NCI-H345 treated with DMSO at 0.1 percent for 48 hours (cell line): Measurements from ENCODE around the gene CNTRL.
A peak's percentile ranks its signal among the peaks of the same experiment; 100 is the strongest.
"Not testable (repeated sequence)": the region's sequence is repeated elsewhere in the genome, so short reads cannot be mapped to it uniquely, and the experiment has no call there.

Experiments used
- DNase-seq: peaks from one replicate; lab custom pipeline; 2025; ENCODE audit not compliant: unreplicated experiment; lab: John Stamatoyannopoulos, UW

Gene CNTRL

GRCh38 chr9:121133104-121133816, 58.5 kb downstream of the CNTRL start:
- peak; percentile 2 for DNase-seq

DNA sequence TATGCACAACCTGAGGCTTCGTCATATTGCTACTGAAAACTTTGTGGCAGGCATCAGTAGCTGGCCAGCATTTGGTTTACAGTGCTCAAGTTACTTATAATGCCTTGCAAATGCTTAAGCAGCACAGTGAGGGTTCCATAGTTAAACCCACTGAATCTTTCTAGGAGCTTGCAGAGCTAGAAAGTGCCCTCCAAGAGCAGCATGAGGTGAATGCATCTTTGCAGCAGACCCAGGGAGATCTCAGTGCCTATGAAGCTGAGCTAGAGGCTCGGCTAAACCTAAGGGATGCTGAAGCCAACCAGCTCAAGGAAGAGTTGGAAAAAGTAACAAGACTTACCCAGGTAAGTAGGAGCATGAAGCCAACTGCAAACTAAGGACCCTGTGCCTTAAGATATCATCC, 60.9 kb downstream of the CNTRL start:
- DNase-seq = no peak

DNA sequence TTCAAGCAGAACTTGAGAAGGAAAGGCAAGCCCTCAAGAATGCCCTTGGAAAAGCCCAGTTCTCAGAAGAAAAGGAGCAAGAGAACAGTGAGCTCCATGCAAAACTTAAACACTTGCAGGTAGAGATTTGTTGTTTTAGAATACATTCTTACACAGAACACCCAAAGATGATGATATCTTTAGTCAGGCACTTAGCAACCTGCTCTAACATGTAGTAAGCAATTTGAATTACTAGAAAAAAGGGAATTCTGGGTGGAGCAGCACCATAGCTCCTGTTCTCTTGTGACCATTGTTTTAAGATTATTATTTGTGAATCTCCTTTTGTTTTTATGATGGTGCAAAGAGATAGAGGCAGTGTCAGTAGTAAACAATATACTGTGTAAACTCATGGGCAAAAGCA, 63.8 kb downstream of the CNTRL start:
- no peak for DNase-seq

- DNase-seq = no peak
These were observed 64.2 kb downstream of the CNTRL start for GRCh38 chr9:121138973-121139372.

GRCh38 chr9:121140162-121140561, 65.4 kb downstream of the CNTRL start:
- DNase-seq = no peak

- no peak for DNase-seq
These were observed 66.6 kb downstream of the CNTRL start for GRCh38 chr9:121141306-121141705.

GRCh38 chr9:121141706-121142105, 67.0 kb downstream of the CNTRL start:
- DNase-seq = no peak

DNA sequence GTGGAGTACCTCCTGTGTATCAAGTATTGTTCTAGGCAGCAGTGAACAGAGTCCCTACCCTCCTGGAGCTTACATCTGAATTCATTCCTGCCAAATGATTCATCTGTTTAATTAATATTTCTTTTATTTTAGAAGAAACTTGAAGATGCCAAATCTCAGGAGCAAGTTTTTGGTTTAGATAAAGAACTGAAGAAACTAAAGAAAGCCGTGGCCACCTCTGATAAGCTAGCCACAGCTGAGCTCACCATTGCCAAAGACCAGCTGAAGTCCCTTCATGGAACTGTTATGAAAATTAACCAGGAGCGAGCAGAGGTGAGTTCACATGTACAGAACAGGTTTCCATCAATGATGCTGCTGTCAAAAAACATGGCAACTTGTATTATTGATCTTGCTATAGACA, 69.0 kb downstream of the CNTRL start:
- no peak for DNase-seq

GRCh38 chr9:121144482-121144881, 69.7 kb downstream of the CNTRL start:
- no peak for DNase-seq

DNA sequence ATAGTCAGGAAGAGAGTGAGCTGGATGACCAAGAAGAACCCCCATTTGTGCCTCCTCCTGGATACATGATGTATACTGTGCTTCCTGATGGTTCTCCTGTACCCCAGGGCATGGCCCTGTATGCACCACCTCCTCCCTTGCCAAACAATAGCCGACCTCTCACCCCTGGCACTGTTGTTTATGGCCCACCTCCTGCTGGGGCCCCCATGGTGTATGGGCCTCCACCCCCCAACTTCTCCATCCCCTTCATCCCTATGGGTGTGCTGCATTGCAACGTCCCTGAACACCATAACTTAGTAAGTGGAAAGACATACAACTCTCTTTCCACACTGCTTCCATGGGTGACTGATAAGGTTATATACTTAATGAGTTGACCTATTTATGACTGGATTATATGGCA, 75.4 kb downstream of the CNTRL start:
- no peak for DNase-seq

- DNase-seq = no peak
These were observed 78.9 kb downstream of the CNTRL start for GRCh38 chr9:121153642-121154041.

GRCh38 chr9:121154782-121155181, 80.0 kb downstream of the CNTRL start:
- no peak for DNase-seq

DNA sequence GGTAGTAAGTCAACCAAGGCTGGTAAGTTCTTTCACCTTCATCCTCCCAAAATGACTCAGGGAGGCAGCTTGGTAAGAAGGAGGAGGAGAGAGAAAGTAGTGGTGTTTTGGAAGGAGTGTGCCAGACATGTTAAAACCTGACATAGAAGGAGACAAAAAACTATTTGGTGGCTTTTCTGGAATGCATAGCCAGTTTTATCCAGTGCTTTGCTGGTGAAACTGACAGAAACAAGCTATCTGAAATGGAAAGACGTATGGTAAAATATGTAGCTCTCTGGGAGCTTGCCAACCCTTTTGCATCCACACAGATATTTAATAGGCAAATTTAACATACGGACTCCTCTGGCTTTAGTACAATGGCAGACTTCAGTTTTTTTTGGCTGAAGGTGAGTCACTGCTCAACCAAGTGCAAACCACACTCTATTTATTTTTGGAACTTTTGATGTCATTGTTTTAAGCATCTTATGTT, 81.5 kb downstream of the CNTRL start:
- no peak for DNase-seq

DNA sequence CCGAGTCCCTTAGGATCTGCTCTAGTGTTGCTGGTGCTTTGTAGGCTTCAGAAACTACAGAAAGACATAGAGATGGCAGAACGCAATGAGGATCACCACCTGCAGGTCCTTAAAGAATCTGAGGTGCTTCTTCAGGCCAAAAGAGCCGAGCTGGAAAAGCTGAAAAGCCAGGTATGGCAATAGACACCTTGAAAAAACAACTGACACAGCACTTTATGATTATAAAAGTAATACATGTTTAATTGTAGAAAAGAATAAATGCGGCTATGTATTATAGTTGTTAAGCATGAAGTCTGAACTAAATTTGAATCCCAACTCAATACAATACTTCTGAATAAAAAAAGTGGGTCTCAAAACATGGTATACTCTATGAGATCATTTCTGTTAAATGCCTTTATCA, 83.2 kb downstream of the CNTRL start:
- DNase-seq = no peak

DNA sequence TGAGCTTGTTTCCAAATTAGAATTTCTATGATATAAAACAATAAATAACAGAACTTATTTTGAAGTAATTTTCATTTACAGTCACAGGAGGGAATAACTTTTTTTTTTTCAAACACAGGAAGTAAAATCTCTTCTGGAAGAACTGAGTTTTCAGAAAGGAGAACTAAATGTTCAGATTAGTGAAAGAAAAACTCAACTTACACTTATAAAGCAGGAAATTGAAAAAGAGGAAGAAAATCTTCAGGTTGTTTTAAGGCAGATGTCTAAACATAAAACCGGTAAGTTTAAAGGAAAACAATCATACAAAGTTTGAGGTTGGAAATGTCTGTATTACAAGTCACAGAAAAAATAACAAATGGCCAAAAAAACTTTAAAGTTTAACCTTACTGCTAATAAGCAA, 85.3 kb downstream of the CNTRL start:
- no peak for DNase-seq

DNA sequence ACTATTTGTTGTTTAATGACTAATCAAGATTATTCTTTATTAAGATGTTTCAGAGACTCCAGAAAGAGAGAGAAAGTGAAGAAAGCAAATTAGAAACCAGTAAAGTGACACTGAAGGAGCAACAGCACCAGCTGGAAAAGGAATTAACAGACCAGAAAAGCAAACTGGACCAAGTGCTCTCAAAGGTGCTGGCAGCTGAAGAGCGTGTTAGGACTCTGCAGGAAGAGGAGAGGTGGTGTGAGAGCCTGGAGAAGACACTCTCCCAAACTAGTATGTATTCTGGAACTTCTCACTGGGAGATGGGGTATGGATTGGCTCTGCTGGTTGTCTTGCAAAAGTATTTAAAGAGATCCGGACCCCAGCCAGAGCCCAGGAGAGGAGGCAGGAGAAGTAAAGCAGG, 93.3 kb downstream of the CNTRL start:
- DNase-seq = no peak

GRCh38 chr9:121169094-121169601, 94.4 kb downstream of the CNTRL start:
- DNase-seq = no peak

DNA sequence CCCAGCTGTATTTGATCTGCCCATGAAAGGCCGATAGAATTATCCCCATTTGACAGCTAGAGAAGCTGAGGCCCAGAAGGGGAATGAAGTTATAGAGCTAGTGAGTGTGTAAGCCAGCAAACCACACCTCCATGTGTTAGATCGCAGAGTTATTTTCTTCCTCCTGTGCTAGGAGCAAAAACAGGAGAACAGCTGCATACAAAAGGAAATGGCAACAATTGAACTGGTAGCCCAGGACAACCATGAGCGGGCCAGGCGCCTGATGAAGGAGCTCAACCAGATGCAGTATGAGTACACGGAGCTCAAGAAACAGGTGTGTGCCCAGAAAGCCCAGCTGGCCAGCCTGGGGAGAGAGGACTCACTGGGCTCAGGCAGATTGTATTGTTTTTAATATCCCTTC, 96.5 kb downstream of the CNTRL start:
- no peak for DNase-seq

GRCh38 chr9:121172726-121173487, 98.2 kb downstream of the CNTRL start:
- no peak for DNase-seq

DNA sequence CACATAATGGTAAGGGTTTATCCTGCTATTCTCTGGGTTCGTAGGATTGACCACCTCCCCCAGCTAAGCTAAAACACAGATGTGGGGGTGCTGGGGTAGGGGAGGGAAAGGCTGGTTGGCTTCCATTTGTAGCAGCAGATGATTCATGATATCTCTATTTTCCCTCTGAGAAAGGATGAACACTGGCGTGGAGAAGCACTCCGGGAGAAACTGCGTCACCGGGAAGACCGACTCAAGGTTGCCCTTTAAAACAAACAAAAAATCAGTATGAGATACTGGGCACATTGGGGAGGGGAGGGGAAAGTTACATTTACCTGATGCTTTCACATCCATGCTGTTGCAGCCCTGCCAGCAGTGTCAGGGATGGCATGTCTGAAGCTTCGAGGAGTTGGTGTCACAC, 98.7 kb downstream of the CNTRL start:
- no peak for DNase-seq

GRCh38 chr9:121178676-121179372, 104.1 kb downstream of the CNTRL start:
- DNase-seq = no peak

DNA sequence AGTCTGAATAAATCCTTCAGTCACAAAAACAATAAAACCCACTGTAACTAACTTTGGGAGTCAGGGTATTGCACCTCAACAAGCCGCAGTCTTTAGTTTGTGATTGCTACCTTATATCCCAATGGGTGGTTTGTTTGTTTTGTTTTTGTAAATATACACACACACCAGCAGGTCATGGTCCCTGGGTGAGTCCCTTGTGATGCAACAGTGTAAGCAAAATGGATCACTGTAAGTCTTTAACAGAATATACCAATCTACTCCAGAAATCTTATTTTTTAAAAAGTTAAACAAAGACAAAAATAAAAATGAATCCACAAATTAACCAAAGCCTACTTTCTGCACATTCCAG, 104.6 kb downstream of the CNTRL start:
- not testable (repeated sequence) for DNase-seq
